GM23338 (cell line): ENCODE data around the gene OR4S2. TPM values are rescaled to one million over a fixed set of nuclear protein-coding genes. Genes with fewer than 3 reads are reported as not detected.

Experiments used
- ATAC-seq: fragments of 200-7000 bp; cut with Tn5 transposase; 3 replicates; pipeline ENCODE4 v1.9.1; 2020
- DNase-seq: peaks from one replicate; pipeline ENCODE4 v3.0.0-alpha.2; 2015; ENCODE audit warnings: low spot score
- H2AFZ ChIP-seq: fragments of 200-600 bp; sonication (generic); 2 replicates; pipeline ENCODE4 v1.8.0; 2016; ENCODE audit warnings: antibody characterized with exemption, mild to moderate bottlenecking, moderate library complexity
- H3F3A ChIP-seq: fragments of 200-600 bp; sonication (generic); replicated peaks from 2 replicates; pipeline ENCODE4 v1.8.0; 2017; ENCODE audit warnings: antibody characterized with exemption, mixed run types, low read depth
- H3K27ac ChIP-seq: fragments of 200-600 bp; sonication (generic); 2 replicates; pipeline ENCODE4 v1.6.1; 2016; ENCODE audit warnings: low read depth
- H3K27me3 ChIP-seq: fragments of 200-600 bp; sonication (generic); 2 replicates; pipeline ENCODE4 v1.8.0; 2016; ENCODE audit warnings: mild to moderate bottlenecking, mixed run types, moderate library complexity; ENCODE audit not compliant: insufficient read depth
- H3K36me3 ChIP-seq: fragments of 200-600 bp; sonication (generic); 2 replicates; pipeline ENCODE4 v1.8.0; 2016; ENCODE audit warnings: mild to moderate bottlenecking; ENCODE audit not compliant: insufficient read depth
- H3K4me1 ChIP-seq: fragments of 200-600 bp; sonication (generic); 2 replicates; pipeline ENCODE4 v1.8.0; 2016; ENCODE audit warnings: mild to moderate bottlenecking, moderate library complexity; ENCODE audit not compliant: insufficient read depth
- H3K4me2 ChIP-seq: fragments of 200-600 bp; sonication (generic); 2 replicates; pipeline ENCODE4 v1.7.1; 2017; ENCODE audit warnings: mixed run types
- H3K4me3 ChIP-seq: fragments of 200-600 bp; sonication (generic); 2 replicates; pipeline ENCODE4 v1.6.1; 2016; ENCODE audit warnings: mixed run types
- H3K79me2 ChIP-seq: fragments of 200-600 bp; sonication (generic); replicated peaks from 2 replicates; pipeline ENCODE4 v1.8.0; 2017; ENCODE audit warnings: mild to moderate bottlenecking; ENCODE audit not compliant: insufficient read depth
- H3K9me2 ChIP-seq: fragments of 200-600 bp; sonication (generic); 2 replicates; pipeline ENCODE4 v1.8.0; 2017; ENCODE audit not compliant: insufficient read depth
- H4K20me1 ChIP-seq: fragments of 200-600 bp; sonication (generic); replicated peaks from 2 replicates; pipeline ENCODE4 v1.8.0; 2017; ENCODE audit warnings: mild to moderate bottlenecking; ENCODE audit not compliant: insufficient read depth
- H3K27ac Mint-ChIP-seq: 2 replicates; pipeline ENCODE4 v1.8.0; 2020; ENCODE audit warnings: inconsistent platforms, mild to moderate bottlenecking, moderate library complexity, mixed read lengths
- H3K27me3 Mint-ChIP-seq: 3 replicates; pipeline ENCODE4 v1.8.0; 2022; ENCODE audit warnings: low read depth, mild to moderate bottlenecking, moderate library complexity, mixed read lengths, inconsistent platforms; ENCODE audit not compliant: insufficient read depth, poor library complexity
- H3K36me3 Mint-ChIP-seq: 3 replicates; pipeline ENCODE4 v1.8.0; 2021; ENCODE audit warnings: low read depth, mild to moderate bottlenecking, inconsistent platforms, moderate library complexity, mixed read lengths
- H3K4me1 Mint-ChIP-seq: 3 replicates; pipeline ENCODE4 v1.8.0; 2020; ENCODE audit warnings: mild to moderate bottlenecking, inconsistent platforms, mixed read lengths
- H3K4me3 Mint-ChIP-seq: 3 replicates; pipeline ENCODE4 v1.8.0; 2021; ENCODE audit warnings: moderate library complexity, mild to moderate bottlenecking, inconsistent platforms, mixed read lengths
- H3K9me3 Mint-ChIP-seq: 3 replicates; pipeline ENCODE4 v1.8.0; 2020; ENCODE audit warnings: moderate library complexity, mild to moderate bottlenecking, inconsistent platforms, mixed read lengths
- CREB1 ChIP-seq: fragments of 250-450 bp; sonication (Bioruptor Pico); IDR thresholded peaks from 2 replicates; pipeline ENCODE4 v1.5.0; 2020; ENCODE audit warnings: low read depth, mild to moderate bottlenecking, moderate library complexity
- EZH2phosphoT487 ChIP-seq: fragments of 200-600 bp; sonication (generic); IDR thresholded peaks from one replicate; pipeline ENCODE4 v1.8.1; 2018; ENCODE audit warnings: antibody characterized with exemption; ENCODE audit not compliant: unreplicated experiment
- JUNB ChIP-seq: IDR thresholded peaks from one replicate; pipeline ENCODE4 v1.6.1; 2016; ENCODE audit warnings: antibody characterized with exemption; ENCODE audit not compliant: unreplicated experiment
- POLR2AphosphoS5 ChIP-seq: IDR thresholded peaks from 2 replicates; pipeline ENCODE4 v1.6.1; 2016; ENCODE audit warnings: antibody characterized with exemption, low read depth
- STAT1 ChIP-seq: IDR thresholded peaks from one replicate; pipeline ENCODE4 v1.6.1; 2016; ENCODE audit warnings: antibody characterized with exemption; ENCODE audit not compliant: unreplicated experiment
- ZNF114 ChIP-seq: fragments of 250-450 bp; sonication (Bioruptor Pico); IDR thresholded peaks from 2 replicates; pipeline ENCODE4 v1.5.0; 2020; ENCODE audit warnings: mild to moderate bottlenecking, moderate library complexity
- polyA plus RNA-seq: library from polyadenylated mRNA; unstranded; fragments of >200 nt; fragmentation: Nextera tagmentation; extraction: Ambion mirVana; gene quantifications from 2 replicates; pipeline ENCODE4 v1.2.1, GENCODE V29; 2016
- total RNA-seq: library from RNA; depleted of rRNA; stranded (reverse); fragments of >200 nt; shearing (Covaris generic); gene quantifications from 2 replicates; pipeline ENCODE4 v1.2.3, GENCODE V29; 2014
- TF ChIP-seq, protein P1 (sequence below): fragments of 250-450 bp; sonication (Bioruptor Pico); IDR thresholded peaks from 2 replicates; pipeline ENCODE4 v1.5.0; 2020; ENCODE audit warnings: mild to moderate bottlenecking, moderate library complexity
- TF ChIP-seq, protein P2 (sequence below): IDR thresholded peaks from 2 replicates; pipeline ENCODE4 v1.6.1; 2016; ENCODE audit warnings: antibody characterized with exemption
- TF ChIP-seq, protein P3 (sequence below), 2 experiments: fragments of 200-600 bp in 1 of 2; sonication (generic) in 1 of 2; conservative IDR thresholded peaks; 2 replicates each; pipeline versions ENCODE4 v1.5.1 to v1.6.1; 2016 to 2017; ENCODE audit warnings: antibody characterized with exemption in 2 of 2, low read depth in 2 of 2, mild to moderate bottlenecking in 2 of 2, moderate library complexity in 1 of 2

Gene OR4S2
- total and polyA plus RNA-seq, 2 experiments from 2014 or later = not detected

DNA sequence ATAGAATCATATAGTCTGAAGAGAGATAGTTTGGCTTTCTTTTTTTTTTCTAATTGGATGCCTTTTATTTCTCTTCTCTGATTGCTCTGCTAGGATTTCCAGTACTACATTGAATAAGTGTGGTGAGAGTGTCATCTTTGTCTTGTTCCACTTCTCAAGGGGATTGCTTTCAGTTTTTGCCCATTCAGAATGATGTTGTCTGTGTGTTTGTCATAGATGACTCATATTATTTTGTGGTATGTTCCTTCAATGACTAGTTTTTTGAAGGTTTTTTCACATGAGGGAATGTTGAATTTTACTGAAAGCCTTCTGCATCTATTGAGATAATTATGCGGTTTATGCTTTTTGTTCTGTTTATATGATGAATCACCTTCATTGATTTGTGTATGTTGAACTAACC is 23.6 kb upstream of the OR4S2 start:
- Histone ChIP-seq H3K4me3 (no peak overlapping the region), H3K4me2 (no peak overlapping the region), H3K36me3 (no peaks in the 10 kb centered on the region; the same call in 1 of the 2 replicates), H2AFZ (no peak overlapping the region), H3K27me3 (no peaks in the 10 kb centered on the region), H3F3A (no peaks in the 10 kb centered on the region), H3K4me1 (no peaks in the 10 kb centered on the region), H3K9me2 (no peaks in the 10 kb centered on the region), H4K20me1 (no peaks in the 10 kb centered on the region), H3K27ac (no peak overlapping the region), H3K79me2 (no peaks in the 10 kb centered on the region)
- TF ChIP-seq, protein P1, sequence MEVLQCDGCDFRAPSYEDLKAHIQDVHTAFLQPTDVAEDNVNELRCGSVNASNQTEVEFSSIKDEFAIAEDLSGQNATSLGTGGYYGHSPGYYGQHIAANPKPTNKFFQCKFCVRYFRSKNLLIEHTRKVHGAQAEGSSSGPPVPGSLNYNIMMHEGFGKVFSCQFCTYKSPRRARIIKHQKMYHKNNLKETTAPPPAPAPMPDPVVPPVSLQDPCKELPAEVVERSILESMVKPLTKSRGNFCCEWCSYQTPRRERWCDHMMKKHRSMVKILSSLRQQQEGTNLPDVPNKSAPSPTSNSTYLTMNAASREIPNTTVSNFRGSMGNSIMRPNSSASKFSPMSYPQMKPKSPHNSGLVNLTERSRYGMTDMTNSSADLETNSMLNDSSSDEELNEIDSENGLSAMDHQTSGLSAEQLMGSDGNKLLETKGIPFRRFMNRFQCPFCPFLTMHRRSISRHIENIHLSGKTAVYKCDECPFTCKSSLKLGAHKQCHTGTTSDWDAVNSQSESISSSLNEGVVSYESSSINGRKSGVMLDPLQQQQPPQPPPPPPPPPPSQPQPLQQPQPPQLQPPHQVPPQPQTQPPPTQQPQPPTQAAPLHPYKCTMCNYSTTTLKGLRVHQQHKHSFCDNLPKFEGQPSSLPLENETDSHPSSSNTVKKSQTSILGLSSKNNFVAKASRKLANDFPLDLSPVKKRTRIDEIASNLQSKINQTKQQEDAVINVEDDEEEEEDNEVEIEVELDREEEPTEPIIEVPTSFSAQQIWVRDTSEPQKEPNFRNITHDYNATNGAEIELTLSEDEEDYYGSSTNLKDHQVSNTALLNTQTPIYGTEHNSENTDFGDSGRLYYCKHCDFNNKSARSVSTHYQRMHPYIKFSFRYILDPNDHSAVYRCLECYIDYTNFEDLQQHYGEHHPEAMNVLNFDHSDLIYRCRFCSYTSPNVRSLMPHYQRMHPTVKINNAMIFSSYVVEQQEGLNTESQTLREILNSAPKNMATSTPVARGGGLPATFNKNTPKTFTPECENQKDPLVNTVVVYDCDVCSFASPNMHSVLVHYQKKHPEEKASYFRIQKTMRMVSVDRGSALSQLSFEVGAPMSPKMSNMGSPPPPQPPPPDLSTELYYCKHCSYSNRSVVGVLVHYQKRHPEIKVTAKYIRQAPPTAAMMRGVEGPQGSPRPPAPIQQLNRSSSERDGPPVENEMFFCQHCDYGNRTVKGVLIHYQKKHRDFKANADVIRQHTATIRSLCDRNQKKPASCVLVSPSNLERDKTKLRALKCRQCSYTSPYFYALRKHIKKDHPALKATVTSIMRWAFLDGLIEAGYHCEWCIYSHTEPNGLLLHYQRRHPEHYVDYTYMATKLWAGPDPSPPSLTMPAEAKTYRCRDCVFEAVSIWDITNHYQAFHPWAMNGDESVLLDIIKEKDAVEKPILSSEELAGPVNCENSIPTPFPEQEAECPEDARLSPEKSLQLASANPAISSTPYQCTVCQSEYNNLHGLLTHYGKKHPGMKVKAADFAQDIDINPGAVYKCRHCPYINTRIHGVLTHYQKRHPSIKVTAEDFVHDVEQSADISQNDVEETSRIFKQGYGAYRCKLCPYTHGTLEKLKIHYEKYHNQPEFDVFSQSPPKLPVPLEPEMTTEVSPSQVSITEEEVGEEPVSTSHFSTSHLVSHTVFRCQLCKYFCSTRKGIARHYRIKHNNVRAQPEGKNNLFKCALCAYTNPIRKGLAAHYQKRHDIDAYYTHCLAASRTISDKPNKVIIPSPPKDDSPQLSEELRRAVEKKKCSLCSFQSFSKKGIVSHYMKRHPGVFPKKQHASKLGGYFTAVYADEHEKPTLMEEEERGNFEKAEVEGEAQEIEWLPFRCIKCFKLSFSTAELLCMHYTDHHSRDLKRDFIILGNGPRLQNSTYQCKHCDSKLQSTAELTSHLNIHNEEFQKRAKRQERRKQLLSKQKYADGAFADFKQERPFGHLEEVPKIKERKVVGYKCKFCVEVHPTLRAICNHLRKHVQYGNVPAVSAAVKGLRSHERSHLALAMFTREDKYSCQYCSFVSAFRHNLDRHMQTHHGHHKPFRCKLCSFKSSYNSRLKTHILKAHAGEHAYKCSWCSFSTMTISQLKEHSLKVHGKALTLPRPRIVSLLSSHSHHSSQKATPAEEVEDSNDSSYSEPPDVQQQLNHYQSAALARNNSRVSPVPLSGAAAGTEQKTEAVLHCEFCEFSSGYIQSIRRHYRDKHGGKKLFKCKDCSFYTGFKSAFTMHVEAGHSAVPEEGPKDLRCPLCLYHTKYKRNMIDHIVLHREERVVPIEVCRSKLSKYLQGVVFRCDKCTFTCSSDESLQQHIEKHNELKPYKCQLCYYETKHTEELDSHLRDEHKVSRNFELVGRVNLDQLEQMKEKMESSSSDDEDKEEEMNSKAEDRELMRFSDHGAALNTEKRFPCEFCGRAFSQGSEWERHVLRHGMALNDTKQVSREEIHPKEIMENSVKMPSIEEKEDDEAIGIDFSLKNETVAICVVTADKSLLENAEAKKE = no peak
- TF ChIP-seq STAT1 (no peak), EZH2phosphoT487 (no peak), POLR2AphosphoS5 (no peak), ZNF114 (no peak)
- DNase-seq (no peak), ATAC-seq (no peak)
- H3K4me3 Mint-ChIP-seq = no peak overlapping the region
- H3K27ac Mint-ChIP-seq = no peak overlapping the region
- peaks cover 48% of the 10 kb centered on the region for H3K36me3 Mint-ChIP-seq
- H3K27me3 Mint-ChIP-seq = peaks cover 5% of the 10 kb centered on the region
- peaks cover 93% of the 10 kb centered on the region for H3K9me3 Mint-ChIP-seq
- no peaks in the 10 kb centered on the region for H3K4me1 Mint-ChIP-seq

DNA sequence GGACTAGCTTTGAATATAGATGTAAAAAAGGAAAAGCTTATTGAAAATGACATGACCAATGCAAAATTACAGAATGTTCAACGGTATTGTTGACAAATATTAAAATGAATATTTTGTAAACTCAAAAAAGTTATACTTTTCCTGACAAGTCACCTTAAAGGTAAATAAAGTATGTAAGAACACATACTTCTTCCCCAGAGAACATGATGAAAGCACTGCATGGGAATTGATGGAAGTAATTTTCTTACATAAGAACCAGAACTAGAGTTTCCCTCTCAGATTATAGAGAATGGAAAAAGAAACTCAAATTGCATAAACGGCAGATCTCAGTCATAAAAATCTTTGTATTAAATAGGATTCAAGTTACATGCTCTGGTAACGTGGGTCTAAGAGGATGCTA is 13.3 kb upstream of the OR4S2 start, which contains the start of gene OR4P4:
Gene OR4P4 (plus strand): TSS at position 301 of the 400 bp plus-strand sequence.
- Histone ChIP-seq H3K27me3 (no peaks in the 10 kb centered on the region), H3F3A (no peaks in the 10 kb centered on the region), H3K4me2 (no peak within 1 kb of the TSS), H3K4me3 (no peak within 1 kb of the TSS), H4K20me1 (no peaks in the 10 kb centered on the region), H3K4me1 (no peaks in the 10 kb centered on the region), H3K79me2 (no peaks in the 10 kb centered on the region), H3K27ac (no peak within 1 kb of the TSS), H2AFZ (no peak within 1 kb of the TSS), H3K9me2 (no peaks in the 10 kb centered on the region), H3K36me3 (peaks cover 7% of the 10 kb centered on the region)
- Mint-ChIP-seq H3K27ac (no peak within 1 kb of the TSS), H3K27me3 (no peaks in the 10 kb centered on the region), H3K4me1 (no peaks in the 10 kb centered on the region), H3K9me3 (peaks cover 91% of the 10 kb centered on the region), H3K4me3 (no peak within 1 kb of the TSS), H3K36me3 (peaks cover 28% of the 10 kb centered on the region; the same call in 2 of the 3 replicates)
- ATAC-seq (no peak), DNase-seq (no peak)
- TF ChIP-seq, protein P2, sequence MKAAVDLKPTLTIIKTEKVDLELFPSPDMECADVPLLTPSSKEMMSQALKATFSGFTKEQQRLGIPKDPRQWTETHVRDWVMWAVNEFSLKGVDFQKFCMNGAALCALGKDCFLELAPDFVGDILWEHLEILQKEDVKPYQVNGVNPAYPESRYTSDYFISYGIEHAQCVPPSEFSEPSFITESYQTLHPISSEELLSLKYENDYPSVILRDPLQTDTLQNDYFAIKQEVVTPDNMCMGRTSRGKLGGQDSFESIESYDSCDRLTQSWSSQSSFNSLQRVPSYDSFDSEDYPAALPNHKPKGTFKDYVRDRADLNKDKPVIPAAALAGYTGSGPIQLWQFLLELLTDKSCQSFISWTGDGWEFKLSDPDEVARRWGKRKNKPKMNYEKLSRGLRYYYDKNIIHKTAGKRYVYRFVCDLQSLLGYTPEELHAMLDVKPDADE = no peak
- TF ChIP-seq JUNB (no peak), EZH2phosphoT487 (no peak), STAT1 (no peak), CREB1 (no peak)
- TF ChIP-seq, protein P3, sequence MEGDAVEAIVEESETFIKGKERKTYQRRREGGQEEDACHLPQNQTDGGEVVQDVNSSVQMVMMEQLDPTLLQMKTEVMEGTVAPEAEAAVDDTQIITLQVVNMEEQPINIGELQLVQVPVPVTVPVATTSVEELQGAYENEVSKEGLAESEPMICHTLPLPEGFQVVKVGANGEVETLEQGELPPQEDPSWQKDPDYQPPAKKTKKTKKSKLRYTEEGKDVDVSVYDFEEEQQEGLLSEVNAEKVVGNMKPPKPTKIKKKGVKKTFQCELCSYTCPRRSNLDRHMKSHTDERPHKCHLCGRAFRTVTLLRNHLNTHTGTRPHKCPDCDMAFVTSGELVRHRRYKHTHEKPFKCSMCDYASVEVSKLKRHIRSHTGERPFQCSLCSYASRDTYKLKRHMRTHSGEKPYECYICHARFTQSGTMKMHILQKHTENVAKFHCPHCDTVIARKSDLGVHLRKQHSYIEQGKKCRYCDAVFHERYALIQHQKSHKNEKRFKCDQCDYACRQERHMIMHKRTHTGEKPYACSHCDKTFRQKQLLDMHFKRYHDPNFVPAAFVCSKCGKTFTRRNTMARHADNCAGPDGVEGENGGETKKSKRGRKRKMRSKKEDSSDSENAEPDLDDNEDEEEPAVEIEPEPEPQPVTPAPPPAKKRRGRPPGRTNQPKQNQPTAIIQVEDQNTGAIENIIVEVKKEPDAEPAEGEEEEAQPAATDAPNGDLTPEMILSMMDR (conservative IDR thresholded peaks at IDR 0.05; ENCODE audit: low read depth in 2 of 2) = no peak
